ENCODE measurements around the gene IGFBPL1. TPM values are rescaled to one million over a fixed set of nuclear protein-coding genes. Genes with fewer than 3 reads are reported as not detected.
A peak's percentile ranks its signal among the peaks of the same experiment; 100 is the strongest.
"Not testable (repeated sequence)": the region's sequence is repeated elsewhere in the genome, so short reads cannot be mapped to it uniquely, and the experiment has no call there.

IGFBPL1 gene
- polyA plus RNA-seq, 1 donor: 3.8 TPM

DNA sequence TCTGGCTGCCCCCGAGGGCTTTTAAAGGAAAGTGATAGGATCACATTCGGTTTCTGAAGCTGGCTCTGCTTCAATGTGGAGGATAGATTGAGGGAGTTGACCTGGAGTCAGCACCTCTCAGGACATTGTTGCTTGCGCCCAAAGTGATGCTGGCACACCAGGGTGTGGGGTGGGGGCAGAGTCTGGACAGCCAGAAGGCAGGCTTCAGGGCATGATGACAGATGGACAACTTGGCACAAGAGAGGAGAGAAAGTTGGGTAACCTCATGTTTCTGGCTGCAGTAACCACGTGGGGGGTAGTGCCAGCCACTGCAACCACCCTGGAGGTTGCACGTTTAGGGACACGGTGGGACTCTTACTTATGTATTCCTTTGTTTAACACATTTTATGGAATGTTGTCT is 22.3 kb downstream of the IGFBPL1 start:
- Histone ChIP-seq H3K4me1 (ENCODE audit: control insufficient read depth, insufficient read depth, low read length) (peaks cover 2% of the 10 kb centered on the region), H3K27ac (ENCODE audit: low read length) (no peak overlapping the region), H3K4me3 (ENCODE audit: low read length) (no peak overlapping the region), H3K36me3 (ENCODE audit: control insufficient read depth, insufficient read depth, low read length) (peaks cover 22% of the 10 kb centered on the region), H3K9me3 (ENCODE audit: control insufficient read depth, low read depth, low read length) (no peaks in the 10 kb centered on the region), H3K27me3 (ENCODE audit: control insufficient read depth, insufficient read depth, low read length) (peaks cover 4% of the 10 kb centered on the region)
- no CpG with 5 or more reads among the region's 6 CpGs for WGBS (ENCODE audit: insufficient coverage, low lambda C conversion rate)
- DNase-seq: no peak

GRCh38 chr9:38399191-38399590 is 25.1 kb downstream of the IGFBPL1 start:
- not testable (repeated sequence) for H3K4me3 ChIP-seq (ENCODE audit: low read length); H3K9me3 ChIP-seq (ENCODE audit: control insufficient read depth, low read depth, low read length); DNase-seq; H3K27ac ChIP-seq (ENCODE audit: low read length); H3K27me3 ChIP-seq (ENCODE audit: control insufficient read depth, insufficient read depth, low read length)
- Histone ChIP-seq H3K4me1 (ENCODE audit: control insufficient read depth, insufficient read depth, low read length) (peaks cover 22% of the 10 kb centered on the region), H3K36me3 (ENCODE audit: control insufficient read depth, insufficient read depth, low read length) (peaks cover 47% of the 10 kb centered on the region)
- WGBS (ENCODE audit: insufficient coverage, low lambda C conversion rate): no CpG with 5 or more reads among the region's 1 CpG

DNA sequence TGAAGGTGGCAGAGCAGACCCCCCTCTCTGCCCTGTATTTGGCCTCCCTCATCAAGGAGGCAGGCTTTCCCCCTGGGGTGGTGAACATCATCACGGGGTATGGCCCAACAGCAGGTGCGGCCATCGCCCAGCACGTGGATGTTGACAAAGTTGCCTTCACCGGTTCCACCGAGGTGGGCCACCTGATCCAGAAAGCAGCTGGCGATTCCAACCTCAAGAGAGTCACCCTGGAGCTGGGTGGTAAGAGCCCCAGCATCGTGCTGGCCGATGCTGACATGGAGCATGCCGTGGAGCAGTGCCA is 27.9 kb downstream of the IGFBPL1 start:
- peaks cover 47% of the 10 kb centered on the region for H3K36me3 ChIP-seq (ENCODE audit: control insufficient read depth, insufficient read depth, low read length)
- DNase-seq: no peak
- H3K4me3 ChIP-seq (ENCODE audit: low read length): no peak overlapping the region
- H3K9me3 ChIP-seq (ENCODE audit: control insufficient read depth, low read depth, low read length): peaks cover 5% of the 10 kb centered on the region
- no CpG with 5 or more reads among the region's 10 CpGs for WGBS (ENCODE audit: insufficient coverage, low lambda C conversion rate)
- peaks cover 31% of the 10 kb centered on the region for H3K4me1 ChIP-seq (ENCODE audit: control insufficient read depth, insufficient read depth, low read length)
- H3K27ac ChIP-seq (ENCODE audit: low read length): no peak overlapping the region
- H3K27me3 ChIP-seq (ENCODE audit: control insufficient read depth, insufficient read depth, low read length): no peaks in the 10 kb centered on the region

DNA sequence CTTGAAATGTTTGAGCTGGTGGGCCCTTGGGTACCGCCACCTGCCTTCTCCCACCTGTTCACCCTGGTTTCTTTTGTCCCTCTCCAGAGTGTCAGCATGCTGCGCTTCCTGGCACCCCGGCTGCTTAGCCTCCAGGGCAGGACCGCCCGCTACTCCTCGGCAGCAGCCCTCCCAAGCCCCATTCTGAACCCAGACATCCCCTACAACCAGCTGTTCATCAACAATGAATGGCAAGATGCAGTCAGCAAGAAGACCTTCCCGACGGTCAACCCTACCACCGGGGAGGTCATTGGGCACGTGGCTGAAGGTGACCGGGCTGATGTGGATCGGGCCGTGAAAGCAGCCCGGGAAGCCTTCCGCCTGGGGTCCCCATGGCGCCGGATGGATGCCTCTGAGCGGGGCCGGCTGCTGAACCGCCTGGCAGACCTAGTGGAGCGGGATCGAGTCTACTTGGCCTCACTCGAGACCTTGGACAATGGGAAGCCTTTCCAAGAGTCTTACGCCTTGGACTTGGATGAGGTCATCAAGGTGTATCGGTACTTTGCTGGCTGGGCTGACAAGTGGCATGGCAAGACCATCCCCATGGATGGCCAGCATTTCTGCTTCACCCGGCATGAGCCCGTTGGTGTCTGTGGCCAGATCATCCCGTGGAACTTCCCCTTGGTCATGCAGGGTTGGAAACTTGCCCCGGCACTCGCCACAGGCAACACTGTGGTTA is 28.4 kb downstream of the IGFBPL1 start:
- Histone ChIP-seq H3K36me3 (ENCODE audit: control insufficient read depth, insufficient read depth, low read length) (peaks cover 47% of the 10 kb centered on the region), H3K4me1 (ENCODE audit: control insufficient read depth, insufficient read depth, low read length) (peaks cover 36% of the 10 kb centered on the region), H3K27me3 (ENCODE audit: control insufficient read depth, insufficient read depth, low read length) (no peaks in the 10 kb centered on the region), H3K4me3 (ENCODE audit: low read length) (no peak overlapping the region), H3K27ac (ENCODE audit: low read length) (no peak overlapping the region), H3K9me3 (ENCODE audit: control insufficient read depth, low read depth, low read length) (peaks cover 5% of the 10 kb centered on the region)
- no CpG with 5 or more reads among the region's 30 CpGs for WGBS (ENCODE audit: insufficient coverage, low lambda C conversion rate)
- DNase-seq: no peak

DNA sequence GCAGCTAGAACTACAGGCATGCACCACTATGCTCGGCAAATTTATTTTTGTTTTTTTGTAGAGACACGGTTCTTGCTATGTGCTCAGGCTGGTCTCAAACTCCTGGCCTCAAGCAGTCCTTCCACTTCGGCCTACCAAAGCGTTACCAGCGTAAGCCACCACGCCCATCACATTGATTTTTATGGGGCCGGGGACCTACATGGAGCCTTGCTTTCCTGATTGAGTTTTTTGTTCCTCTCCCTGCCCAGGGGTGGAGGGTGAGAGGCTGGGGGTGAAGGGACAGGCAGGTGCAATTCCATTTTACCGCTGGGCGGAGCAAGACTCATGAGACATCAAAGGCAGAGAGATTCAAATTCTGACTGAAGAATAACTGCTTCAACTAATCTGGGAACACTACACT is 29.8 kb downstream of the IGFBPL1 start:
- DNase-seq: peak in 1 of 2 donors; percentile 61
- peak overlapping the region; percentile 89 for H3K27ac ChIP-seq (ENCODE audit: low read length)

DNA sequence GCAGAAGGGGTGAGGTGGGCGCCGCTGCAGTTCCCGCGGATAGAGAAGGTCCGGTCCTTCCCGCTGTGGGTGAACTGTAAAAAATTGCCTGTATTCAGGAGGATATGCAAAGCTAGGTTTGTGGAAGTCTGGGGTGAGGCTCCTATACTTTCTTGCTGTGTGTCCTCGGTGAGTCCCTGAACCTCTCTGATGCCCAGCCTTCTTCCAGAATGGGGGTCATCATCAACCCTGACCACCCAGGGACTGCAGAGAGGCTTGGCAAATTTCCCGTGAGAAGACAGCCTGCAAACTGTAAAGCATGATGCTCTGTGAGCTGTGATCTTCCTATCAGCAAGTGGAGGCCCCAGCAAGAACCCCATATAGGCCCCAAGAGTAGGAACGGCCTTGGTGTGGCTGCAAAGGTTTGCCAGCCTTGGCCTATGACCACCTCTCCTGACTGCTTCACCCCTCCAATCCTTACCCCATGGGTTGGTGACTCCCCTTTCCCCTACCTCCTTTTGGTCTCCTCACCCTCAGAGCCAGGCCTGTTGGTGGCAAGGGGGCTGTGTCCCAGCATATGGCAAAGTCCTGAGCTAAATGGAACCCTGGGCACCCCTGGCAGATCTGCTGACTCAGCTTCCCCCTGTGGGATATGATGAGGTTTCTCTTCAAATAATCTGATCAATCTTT is 31.0 kb downstream of the IGFBPL1 start:
- peaks cover 35% of the 10 kb centered on the region for H3K36me3 ChIP-seq (ENCODE audit: control insufficient read depth, insufficient read depth, low read length)
- peaks cover 5% of the 10 kb centered on the region for H3K9me3 ChIP-seq (ENCODE audit: control insufficient read depth, low read depth, low read length)
- DNase-seq: peak in 1 of 2 donors; percentile 74
- peak overlapping the region; percentile 89 for H3K27ac ChIP-seq (ENCODE audit: low read length)
- H3K27me3 ChIP-seq (ENCODE audit: control insufficient read depth, insufficient read depth, low read length): no peaks in the 10 kb centered on the region
- H3K4me1 ChIP-seq (ENCODE audit: control insufficient read depth, insufficient read depth, low read length): peaks cover 62% of the 10 kb centered on the region
- H3K4me3 ChIP-seq (ENCODE audit: low read length): peak overlapping the region; percentile 85
- WGBS (ENCODE audit: insufficient coverage, low lambda C conversion rate): no CpG with 5 or more reads among the region's 9 CpGs

More for the DNA sequence above, 29.8 kb downstream of the IGFBPL1 start:
- H3K9me3 ChIP-seq (ENCODE audit: control insufficient read depth, low read depth, low read length): peaks cover 5% of the 10 kb centered on the region
- peaks cover 50% of the 10 kb centered on the region for H3K4me1 ChIP-seq (ENCODE audit: control insufficient read depth, insufficient read depth, low read length)
- no CpG with 5 or more reads among the region's 9 CpGs for WGBS (ENCODE audit: insufficient coverage, low lambda C conversion rate)
- H3K36me3 ChIP-seq (ENCODE audit: control insufficient read depth, insufficient read depth, low read length): peaks cover 44% of the 10 kb centered on the region
- peak overlapping the region; percentile 85 for H3K4me3 ChIP-seq (ENCODE audit: low read length)
- no peaks in the 10 kb centered on the region for H3K27me3 ChIP-seq (ENCODE audit: control insufficient read depth, insufficient read depth, low read length)

- WGBS (ENCODE audit: insufficient coverage, low lambda C conversion rate): no CpG with 5 or more reads among the region's 58 CpGs
- Histone ChIP-seq H3K36me3 (ENCODE audit: control insufficient read depth, insufficient read depth, low read length) (peaks cover 30% of the 10 kb centered on the region), H3K4me1 (ENCODE audit: control insufficient read depth, insufficient read depth, low read length) (peaks cover 70% of the 10 kb centered on the region), H3K9me3 (ENCODE audit: control insufficient read depth, low read depth, low read length) (peaks cover 5% of the 10 kb centered on the region), H3K4me3 (ENCODE audit: low read length) (peak within 1 kb of the TSS; percentile 85), H3K27ac (ENCODE audit: low read length) (peak within 1 kb of the TSS; percentile 89), H3K27me3 (ENCODE audit: control insufficient read depth, insufficient read depth, low read length) (no peaks in the 10 kb centered on the region)
- peak; percentile 90 to 94 for DNase-seq
Observed at GRCh38 chr9:38392235-38393127, 31.8 kb downstream of the IGFBPL1 start, which contains the start of gene ALDH1B1. ALDH1B1 (plus strand) TSS chr9:38392702; CDS start chr9:38395749, 3,047 bp downstream.

DNA sequence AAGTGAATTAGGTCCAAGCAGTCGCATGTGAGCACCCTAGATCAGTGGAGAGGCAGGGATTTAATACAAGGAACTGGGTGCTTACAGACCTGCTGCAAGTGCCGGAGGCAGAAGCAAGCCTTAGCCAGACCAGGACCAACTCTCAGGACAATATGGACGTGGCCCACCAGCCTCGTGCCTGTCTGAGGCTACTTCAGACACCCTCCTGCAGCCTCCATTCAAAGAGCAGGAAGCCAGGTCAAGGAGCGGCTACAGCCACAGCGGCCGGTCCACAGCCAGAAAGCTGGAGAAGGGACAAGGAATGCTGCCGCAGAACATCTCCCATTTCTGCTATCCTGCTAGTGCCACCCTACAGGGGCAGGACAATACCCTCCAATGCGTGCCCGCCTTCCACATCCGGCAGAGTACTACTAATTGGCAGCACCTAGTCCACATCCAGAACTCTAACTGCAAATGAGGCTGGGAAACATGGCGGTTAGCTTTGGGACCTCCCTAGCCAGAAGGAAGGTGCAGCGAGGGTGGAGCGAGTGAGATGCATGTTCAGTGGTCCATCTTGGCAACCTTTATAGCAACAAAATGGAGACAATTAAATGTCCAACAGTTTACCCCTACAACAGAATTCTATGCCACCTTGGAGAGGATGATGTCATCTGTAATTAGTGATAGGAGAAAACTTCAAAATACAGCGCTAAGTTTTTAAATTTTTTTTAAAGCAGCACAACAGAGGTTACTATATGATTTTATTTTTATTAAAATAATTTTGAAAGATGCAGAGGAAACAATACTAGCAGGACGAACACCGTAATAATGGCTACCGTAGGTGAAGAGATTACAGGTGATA is 32.8 kb downstream of the IGFBPL1 start:
- Histone ChIP-seq H3K27me3 (ENCODE audit: control insufficient read depth, insufficient read depth, low read length) (no peaks in the 10 kb centered on the region), H3K36me3 (ENCODE audit: control insufficient read depth, insufficient read depth, low read length) (peaks cover 20% of the 10 kb centered on the region), H3K4me1 (ENCODE audit: control insufficient read depth, insufficient read depth, low read length) (peaks cover 73% of the 10 kb centered on the region), H3K27ac (ENCODE audit: low read length) (peak overlapping the region; percentile 89), H3K4me3 (ENCODE audit: low read length) (peak overlapping the region; percentile 85), H3K9me3 (ENCODE audit: control insufficient read depth, low read depth, low read length) (peaks cover 5% of the 10 kb centered on the region)
- peak in 1 of 2 donors; percentile 14 for DNase-seq
- whole genome bisulfite sequencing (ENCODE audit: insufficient coverage, low lambda C conversion rate): 89% methylated on average over 3 of the region's 18 CpGs

DNA sequence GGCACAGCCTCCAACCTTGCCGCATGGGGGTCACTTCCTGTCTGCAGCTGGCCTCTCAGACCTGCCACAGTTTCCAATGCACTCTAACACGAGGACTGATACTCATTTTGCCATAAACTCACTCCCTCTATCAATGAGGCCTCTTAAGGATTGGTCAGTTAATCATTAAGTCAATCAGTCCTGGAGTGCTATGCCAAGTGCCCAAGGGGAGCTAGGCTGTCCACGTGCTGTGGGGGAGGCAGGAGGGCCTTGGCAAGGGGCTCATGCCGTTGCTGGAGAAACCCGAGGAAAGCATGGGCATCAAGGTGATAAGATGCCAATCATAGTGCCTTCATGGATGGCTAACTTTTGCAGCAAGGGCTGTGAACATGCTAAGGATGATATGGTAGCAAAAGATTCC is 33.4 kb downstream of the IGFBPL1 start:
- H3K9me3 ChIP-seq (ENCODE audit: control insufficient read depth, low read depth, low read length): peaks cover 4% of the 10 kb centered on the region
- peaks cover 70% of the 10 kb centered on the region for H3K4me1 ChIP-seq (ENCODE audit: control insufficient read depth, insufficient read depth, low read length)
- peak; percentile 25 to 54 for DNase-seq
- H3K27ac ChIP-seq (ENCODE audit: low read length): peak overlapping the region; percentile 89
- H3K36me3 ChIP-seq (ENCODE audit: control insufficient read depth, insufficient read depth, low read length): peaks cover 14% of the 10 kb centered on the region
- WGBS (ENCODE audit: insufficient coverage, low lambda C conversion rate): no CpG with 5 or more reads among the region's 5 CpGs
- H3K4me3 ChIP-seq (ENCODE audit: low read length): no peak overlapping the region
- no peaks in the 10 kb centered on the region for H3K27me3 ChIP-seq (ENCODE audit: control insufficient read depth, insufficient read depth, low read length)

Data from large intestine (tissue), 3 donors.